GM21367 (cell line): ENCODE measurements around the gene TNFAIP3.

Experiments
- ATAC-seq: cut with Tn5 transposase; IDR thresholded peaks from one replicate; pipeline ENCODE4 v1.9.1; 2021; ENCODE audit not compliant: unreplicated experiment

Gene TNFAIP3

DNA sequence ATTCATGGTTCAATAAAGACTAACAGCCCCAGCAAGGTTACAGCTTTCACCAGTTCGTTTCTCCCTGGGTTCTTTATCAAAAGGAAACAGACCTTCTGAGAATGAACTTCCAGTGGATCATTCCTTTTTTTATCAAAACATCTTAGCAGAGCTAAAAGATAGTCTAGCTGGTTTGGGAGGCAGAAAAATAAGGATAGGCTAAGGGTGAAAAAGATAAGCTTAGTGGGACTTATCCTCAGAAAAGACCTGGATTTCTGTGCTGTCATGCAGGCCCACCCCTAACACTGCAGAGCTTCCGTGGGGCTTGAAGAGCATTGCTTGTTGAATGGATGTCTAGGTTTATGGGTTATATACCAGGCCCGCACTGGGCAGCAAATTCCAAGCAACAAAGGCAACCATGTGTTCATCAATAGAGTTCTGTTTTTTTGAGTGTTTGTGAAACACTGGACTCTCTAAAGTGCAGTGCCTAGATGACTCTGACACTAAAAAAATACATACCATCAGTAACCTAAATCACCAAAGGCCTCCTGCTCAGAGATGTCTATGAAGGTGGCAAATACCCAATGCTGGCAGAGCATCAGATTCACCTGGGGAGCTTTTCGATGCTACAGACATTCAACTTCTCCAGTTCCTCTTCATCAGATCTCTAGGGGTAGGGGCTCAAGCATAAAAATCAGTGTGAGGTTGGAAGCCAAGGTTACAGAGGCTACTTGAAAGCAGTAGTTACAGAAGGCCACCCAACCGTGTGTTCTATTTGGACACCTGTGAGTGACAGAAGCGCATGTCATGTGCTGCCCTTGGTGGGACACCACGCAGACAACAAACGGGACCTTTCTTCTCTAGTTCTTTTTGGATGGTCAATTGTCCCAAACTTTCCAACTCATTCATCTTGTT, 53.0 kb downstream of the TNFAIP3 start:
- no peak for ATAC-seq

DNA sequence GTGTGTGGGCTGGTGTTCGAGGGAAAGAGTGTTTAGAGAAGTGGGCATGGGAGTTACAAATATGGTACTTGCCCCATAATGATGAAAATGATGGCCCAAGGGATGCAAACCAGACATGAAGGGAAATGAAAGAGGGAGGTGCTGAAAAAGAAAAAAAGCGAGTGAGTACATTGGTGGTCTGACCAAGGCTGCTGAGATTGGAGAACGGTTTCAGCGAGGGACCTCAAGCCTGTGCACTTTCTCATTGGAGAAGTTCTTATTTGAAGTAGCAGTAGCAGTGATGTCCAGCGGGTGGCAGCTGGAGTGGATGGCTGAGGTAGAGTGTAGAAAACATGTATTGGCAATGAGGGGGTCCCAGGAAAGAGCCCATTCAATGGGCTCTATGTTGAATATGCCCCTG, 54.8 kb downstream of the TNFAIP3 start:
- no peak for ATAC-seq

DNA sequence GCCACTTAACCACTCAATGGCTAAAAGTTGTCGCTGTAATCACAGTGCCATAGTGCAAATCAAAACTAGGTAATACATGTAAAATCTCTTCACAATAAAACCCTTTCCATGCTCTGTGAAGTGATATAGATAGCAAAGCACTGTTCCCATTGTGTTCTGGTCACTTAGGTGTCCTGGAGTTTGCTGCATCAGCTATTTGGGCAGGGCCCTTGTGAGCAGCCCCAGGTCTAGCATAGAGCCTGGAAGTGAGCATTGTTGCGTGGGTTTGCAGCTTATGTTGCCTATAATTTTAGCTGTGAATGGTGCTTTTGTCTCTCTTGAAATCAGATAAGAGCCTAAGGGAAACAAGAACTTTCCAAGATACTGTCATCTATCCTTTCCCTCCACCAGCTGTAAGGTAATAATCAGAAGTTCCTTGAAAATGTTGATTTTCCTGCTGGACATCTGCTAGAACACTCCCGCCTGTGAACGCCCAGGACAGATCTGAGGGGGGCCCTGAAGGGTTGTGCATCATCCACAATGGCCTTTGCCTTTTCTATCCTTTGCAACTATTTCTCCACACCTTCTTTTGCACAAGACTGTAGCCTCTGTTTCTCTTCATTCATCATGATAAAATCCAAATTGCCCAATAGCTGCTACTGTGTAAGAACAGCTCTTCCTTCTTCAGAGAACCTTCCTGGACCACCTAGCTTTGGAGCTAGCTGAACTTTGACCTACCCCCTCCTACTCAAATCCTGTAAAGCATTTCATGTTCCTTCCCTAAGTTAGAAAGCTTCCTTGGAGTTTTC, 57.0 kb downstream of the TNFAIP3 start:
- no peak for ATAC-seq

DNA sequence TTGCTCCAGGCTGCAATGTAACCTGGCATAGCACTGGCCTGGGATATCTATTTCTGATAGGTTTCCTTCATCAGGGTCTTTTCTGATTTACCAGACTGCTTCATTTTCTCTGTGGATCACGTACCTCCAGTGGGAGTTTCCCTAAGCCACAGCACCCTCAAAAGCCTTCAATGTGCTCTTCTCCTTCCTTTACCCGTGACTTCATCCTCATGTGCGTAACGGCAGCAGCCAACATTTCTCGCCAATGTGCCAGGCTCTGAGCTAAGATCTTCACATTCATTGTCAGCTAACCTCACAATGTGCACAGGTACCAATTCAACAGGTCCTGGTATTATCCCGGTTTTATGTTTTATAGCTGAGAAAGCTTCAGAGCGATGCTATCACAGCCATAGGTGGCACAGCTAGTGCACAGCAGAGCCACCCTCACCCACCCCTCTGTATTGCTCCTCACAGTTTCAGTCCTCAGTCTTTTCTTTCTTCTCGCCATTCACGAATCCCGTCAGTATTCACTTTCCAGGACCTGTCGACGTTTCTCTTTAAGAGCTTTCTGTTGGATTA, 58.2 kb downstream of the TNFAIP3 start:
- no peak for ATAC-seq

DNA sequence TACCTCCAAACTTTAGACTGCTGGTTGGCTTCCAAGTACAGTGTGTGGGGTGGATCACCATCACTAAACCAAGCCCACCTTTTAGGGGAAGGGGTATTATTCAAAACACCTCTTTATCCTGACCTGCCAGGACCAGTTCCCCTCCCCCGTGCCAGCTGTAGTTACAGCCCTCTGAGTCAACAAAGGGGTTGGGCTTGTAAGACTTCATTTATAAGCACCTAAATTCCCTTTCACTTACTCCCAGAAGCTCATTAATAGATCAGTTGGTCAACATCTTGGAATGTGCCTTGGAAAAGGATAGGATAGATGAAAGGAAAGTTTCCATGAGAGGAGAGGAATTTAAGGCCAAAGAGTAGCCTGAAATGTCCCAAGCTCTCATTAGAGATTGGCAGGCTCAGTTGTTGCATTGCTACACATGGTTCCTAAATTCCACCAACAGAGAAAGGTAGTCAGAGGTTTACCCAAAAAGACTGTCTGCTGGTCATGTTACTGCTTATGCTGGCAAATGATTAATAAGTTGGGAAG, 59.2 kb downstream of the TNFAIP3 start:
- no peak for ATAC-seq

DNA sequence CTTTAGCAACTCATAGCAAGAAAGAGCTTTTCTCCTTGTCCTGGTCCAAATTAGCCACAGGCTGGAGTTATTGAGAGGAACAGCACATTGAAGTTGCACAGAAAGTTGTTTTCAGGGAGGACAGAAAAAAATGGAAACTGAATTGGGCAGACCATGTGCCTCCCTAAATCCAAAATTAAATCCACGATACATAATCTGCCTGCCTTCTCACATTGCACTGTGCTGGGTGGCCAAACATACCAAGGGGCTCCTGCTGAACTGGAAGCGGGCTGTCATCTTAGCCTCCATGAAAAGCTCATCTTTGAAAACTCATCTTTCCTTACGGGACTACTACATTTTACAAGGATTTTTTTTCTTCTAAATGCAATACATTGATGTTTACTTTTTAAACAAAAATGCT, 59.9 kb downstream of the TNFAIP3 start:
- ATAC-seq: no peak

DNA sequence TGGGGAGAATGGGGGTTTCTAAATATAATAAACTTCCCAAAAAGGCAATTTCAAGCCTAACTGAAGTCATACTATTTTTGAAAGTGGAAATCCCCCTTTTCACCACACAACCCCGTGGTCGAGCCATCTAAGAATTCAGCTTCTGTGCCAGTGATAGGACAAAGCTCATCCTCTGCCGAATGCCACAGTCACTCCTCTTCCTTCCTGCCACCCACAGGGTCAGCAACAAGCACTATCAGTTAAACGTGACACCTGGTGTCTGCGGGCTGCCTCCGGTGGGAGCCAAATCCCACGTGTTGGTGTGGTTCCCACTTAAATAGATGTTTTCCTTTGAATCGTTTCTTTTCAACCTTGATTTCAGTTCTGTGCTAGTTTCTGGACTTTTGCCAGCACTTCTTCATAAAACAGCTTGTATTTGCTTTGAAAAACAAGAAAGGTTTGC, 60.7 kb downstream of the TNFAIP3 start:
- ATAC-seq: peak; percentile 74

DNA sequence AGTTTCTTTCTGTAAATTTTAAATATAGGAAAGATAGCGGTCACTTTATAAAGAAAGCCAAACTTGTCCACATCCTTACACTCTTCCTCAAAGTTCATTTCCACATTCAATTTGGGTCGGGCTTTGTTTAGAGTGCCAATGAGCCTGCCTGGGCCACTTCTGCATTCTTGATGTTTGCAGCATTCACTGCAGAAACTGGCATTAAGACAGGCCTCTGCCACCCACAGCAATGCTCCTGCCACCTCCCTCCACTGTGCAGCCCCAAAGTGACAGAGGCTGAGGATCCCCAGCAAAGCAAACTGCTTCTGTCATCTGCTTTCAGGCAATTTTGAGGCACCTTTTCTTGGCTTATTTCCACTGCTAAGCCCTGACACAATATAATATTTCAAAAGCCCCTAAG, 61.2 kb downstream of the TNFAIP3 start:
- no peak for ATAC-seq

DNA sequence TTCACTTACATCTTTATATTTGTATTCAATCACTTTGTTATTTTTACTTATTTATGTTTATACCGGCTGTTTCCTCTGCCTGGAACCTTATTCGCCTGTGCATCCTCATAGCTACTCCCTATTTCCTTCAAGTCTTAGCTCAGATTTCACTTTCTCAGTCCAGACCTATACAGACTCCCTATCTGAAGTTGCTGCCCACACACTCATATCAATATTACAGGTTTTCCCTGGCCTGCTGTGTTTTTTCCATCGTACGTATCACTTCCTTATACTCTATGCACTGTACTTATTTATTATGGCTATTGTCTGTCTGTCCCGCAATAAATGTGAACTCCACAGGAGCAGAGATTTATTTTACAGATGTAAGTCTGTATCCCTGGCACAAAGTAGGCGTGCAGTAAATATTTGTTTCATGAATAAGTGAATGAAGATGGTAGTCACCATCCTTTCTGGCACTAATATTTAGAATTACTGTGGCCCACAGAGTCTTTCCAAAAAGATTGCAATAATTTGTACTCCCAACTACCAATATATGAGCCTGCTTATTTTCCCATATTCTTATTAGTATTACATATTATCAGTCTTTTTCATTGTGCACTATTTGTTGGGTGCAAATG, 64.9 kb downstream of the TNFAIP3 start:
- no peak for ATAC-seq
